GM18867 (cell line): ENCODE data around the gene GDF10.

Experiments
- ATAC-seq: cut with Tn5 transposase; IDR thresholded peaks from one replicate; pipeline ENCODE4 v1.9.1; 2021; ENCODE audit warnings: mild to moderate bottlenecking, moderate library complexity; ENCODE audit not compliant: unreplicated experiment

Gene GDF10

DNA sequence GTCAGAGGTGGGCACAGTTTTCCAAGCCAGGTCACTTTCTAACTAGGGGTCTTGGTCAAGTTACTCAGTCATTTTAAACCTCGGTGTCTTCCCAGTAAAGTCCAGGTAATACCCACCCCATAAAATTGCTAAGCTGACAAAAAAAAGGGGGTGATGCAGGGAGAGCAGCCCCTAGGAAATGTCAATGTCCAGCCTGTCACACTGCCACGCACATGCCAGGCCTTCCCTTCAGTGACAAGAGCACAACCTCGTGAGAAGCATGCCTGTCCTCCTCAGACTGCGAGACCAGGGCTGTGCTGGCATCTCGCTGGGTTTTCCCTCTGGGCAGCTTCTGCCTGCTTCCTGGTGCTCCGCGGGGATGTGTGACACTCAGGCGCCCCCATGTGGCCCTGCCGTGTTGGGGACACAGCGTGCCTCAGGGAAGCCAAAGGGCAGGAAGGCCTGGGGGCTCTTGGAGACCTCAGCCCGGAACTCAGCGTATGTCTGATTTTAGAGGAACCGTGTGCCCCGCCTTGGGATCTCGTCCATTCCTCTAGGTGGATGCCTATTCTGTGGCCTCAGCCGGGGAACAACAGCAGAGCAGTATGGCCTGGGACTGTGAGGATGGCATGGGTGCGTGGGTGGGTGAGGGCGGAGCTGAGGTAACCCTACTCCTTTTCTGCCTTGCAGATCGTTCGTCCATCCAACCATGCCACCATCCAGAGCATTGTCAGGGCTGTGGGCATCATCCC, 12.1 kb downstream of the GDF10 start:
- ATAC-seq = peak; percentile 78

DNA sequence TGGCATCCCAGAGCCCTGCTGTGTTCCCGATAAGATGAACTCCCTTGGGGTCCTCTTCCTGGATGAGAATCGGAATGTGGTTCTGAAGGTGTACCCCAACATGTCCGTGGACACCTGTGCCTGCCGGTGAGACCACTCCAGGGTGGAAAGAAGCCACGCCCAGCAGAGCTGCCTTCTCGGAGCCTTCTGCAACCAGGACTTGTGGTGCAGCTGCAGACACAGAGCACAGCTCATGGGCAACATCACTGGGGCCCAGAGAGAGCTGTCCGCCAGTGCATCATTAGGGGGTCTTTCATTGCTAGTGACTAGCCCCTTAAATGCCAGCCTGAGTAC, 12.6 kb downstream of the GDF10 start:
- no peak for ATAC-seq

DNA sequence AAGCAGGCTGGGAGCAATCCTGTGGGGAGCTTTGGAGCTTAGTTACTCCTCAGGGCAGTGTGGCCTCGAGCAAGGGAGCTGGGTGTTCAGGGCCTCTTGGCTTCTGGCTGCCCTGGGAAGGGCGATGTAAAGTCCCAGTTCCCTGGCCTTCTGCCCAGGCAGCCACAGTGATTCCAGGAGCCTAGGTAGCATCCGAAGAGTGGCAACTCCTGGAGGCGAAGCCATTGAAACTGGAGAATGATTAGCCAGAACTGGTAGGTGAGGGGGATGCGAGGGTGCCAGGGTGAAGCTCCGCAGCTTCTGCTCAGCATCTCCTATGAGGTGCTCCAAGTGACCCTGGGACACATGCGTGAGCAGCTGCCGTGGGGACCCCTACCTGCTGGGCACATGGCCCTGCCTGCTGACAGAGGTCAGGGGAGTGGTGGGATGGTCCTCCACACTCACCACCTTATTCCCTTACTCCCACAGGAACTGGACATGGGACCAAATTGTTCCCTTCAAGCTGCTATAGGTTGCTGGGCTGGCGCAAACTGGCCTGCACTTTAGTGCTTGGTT, 14.5 kb downstream of the GDF10 start:
- ATAC-seq = no peak

DNA sequence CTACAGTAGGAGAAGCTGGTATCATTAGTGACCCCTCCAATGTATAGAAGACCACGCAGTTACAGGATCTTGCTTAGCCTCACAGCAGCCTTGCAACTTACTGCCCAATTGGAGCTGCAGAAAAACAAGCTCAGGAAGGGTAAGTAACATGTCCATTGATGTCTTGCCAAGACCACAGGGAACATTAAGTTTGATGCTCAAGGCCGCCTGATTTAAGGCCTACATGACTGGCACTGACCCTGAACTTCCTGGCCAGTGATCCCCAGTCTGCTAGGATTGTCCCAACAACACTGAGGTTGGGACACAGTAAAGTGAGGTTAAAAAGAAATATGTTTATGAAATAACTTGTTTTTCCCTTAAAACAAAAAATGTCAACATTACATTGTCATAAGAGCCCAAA, 15.4 kb downstream of the GDF10 start:
- ATAC-seq = no peak

DNA sequence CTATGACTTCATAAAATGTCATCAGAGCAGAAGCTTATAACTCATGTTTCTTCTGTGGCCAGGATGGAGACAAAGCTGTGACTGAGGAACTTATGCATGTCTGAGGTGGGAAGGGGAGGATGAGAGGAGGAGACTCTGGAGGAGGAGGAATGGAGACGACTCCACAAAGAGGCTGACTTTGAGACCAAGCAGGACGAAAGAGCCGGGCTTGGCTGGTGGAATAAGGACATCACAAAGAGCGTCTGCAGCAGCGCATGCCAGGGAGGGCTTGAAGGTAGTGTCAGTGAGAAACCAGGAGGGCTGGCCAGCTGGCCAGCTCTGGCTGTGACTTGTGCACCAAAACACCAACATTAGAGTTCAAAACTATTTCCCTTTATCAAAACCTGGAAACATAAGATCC, 16.1 kb downstream of the GDF10 start:
- no peak for ATAC-seq

DNA sequence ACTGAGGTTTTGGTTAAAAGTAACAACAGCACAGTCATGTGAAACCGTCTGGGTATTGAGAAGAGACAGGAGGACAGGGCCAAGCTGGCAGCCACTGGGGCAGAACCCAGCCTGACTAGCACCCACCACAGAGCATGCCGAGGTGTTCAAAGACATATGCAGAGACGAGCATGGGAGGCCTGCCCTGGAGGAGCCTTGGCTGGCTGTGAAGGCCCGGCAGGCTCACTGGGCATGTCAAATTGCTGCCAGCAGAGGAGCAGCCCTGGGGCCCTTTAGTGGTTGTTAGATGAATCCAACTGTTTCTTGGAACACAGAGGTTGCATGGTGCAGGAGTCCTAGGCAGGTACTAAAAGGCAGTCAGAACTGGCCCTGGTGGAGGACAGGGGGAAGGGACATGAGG, 17.3 kb downstream of the GDF10 start:
- ATAC-seq = no peak

DNA sequence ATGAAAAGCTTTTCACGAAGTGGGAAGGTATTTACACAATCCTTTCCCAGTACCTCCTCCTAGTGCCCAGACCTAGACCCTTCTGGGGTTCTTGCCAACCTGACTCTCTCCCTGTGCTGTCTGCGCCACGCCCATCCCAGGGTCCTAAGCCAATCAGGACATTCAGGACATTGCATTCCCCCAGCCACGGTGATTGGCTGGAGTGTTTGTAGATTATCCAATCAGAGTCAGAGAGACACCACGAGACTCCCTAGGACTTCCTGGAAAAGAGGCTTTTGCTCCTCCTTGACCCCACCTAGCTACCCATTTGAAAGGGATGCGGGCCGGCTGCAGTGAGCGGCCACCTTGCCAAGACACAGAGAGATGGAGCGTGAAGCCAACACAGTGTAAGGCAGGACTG, 18.7 kb downstream of the GDF10 start:
- no peak for ATAC-seq

DNA sequence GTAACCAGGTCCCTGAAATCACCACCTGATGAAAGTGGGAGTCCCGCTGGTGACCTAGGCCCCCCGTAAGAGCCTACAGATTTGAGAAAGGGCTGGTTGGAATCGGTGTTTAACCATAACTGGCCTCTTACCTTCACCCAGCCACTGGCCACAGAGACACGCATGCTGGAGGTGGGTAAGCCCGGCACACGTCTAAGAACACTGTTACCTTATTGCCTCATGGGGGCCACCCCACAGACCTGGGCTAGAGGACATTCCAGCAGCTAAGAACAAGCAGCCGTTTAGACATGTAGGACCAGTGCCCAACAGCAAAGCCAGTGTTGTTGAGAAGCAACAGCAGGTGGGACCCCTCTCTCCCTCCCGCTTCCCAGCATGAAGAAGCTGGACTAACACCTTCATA, 19.8 kb downstream of the GDF10 start:
- no peak for ATAC-seq

DNA sequence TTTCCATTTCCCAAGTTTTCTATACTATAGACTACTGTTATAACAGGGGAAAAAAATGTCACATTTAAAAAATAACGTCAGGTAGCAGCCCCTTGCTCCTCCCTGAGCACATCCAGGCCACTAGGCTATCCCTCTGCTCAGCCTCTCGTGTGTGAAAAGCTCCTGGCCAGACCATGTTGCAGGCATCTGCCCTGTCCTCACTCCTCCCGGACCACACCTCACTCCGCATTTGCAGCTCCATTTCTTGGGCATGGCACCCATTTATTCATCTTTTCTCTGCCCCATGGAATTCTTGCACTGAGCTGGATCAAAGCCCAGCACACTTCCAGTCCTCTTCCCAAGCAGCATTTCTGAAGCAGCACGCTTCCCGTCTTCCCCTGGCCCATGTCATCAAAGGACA, 20.8 kb downstream of the GDF10 start:
- ATAC-seq = no peak

DNA sequence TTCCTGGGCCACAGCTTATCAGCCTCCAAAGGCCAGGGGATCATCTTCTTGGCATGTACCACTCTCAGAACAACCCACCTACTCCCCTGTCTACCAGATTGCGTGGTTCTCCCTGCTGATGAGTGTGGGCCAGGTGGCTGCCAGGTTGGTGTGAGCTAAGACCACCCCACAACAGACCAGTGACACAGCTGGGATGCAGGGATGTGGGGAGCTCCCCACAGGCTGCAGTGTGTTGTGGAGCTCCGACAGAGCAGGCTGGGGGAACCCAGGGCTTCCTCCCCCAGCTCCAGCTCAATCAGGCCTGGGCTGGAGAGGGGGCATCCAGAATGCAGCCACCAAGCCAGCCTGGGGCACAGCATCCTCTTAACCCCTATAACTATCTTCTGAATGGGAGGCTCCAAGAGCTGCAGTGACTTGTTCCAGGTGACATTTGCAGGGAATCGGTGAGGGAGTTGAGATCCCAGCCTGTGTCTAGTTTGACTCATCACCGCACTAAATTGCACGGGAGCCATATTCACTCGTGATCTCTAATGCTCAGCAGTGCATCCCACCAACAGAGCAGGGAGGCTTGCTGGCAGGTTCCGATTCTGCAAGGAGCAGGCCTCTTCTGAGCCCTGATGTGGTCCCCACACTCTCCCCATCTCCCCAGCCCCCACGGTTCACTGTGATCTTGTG, 21.7 kb downstream of the GDF10 start:
- no peak for ATAC-seq

DNA sequence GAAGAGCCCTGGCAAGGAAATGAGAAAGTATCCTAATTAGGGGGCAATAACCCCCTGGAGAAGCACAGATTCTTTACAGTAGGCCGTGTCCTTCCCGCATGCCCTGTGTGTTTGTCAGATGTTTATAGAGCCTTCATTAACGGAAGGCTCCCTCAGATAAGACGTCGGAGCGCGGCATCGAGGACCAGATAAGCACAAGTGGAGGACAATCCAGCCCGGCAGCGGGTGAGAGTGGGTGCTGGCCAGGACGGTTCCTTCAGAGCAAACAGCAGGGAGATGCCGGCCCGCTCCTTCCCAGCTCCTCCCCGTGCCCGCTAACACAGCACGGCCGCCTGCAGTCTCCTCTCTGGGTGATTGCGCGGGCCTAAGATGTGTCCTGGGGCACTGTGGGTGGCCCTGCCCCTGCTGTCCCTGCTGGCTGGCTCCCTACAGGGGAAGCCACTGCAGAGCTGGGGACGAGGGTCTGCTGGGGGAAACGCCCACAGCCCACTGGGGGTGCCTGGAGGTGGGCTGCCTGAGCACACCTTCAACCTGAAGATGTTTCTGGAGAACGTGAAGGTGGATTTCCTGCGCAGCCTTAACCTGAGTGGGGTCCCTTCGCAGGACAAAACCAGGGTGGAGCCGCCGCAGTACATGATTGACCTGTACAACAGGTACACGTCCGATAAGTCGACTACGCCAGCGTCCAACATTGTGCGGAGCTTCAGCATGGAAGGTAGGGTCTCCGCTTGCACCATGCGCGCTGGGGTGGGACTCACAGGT, 22.5 kb downstream of the GDF10 start, which contains the start of gene GDF2:
Gene GDF2 (plus strand): TSS at position 155 of the 762 bp plus-strand sequence. CDS start 215 bp downstream, at position 370.
- no peak for ATAC-seq

DNA sequence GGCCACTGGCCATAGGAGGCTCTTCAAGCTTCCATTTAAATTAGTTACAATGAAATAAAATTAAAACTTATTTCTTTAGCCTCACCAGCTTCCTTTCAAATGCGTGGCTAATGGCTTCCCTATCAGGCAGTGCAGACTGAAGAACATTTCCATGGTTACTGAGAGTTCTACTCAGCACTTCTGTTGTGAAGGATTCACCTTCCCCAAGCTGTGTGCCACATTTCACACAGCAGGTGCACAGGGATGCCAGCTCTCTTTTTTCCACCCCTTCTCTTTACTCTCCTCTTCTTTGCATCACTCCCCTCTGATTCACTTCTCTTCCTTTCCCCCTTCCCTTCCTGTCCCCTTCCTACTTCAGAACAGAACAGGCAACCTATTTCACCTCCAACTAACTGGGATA, 23.1 kb downstream of the GDF10 start:
- no peak for ATAC-seq

DNA sequence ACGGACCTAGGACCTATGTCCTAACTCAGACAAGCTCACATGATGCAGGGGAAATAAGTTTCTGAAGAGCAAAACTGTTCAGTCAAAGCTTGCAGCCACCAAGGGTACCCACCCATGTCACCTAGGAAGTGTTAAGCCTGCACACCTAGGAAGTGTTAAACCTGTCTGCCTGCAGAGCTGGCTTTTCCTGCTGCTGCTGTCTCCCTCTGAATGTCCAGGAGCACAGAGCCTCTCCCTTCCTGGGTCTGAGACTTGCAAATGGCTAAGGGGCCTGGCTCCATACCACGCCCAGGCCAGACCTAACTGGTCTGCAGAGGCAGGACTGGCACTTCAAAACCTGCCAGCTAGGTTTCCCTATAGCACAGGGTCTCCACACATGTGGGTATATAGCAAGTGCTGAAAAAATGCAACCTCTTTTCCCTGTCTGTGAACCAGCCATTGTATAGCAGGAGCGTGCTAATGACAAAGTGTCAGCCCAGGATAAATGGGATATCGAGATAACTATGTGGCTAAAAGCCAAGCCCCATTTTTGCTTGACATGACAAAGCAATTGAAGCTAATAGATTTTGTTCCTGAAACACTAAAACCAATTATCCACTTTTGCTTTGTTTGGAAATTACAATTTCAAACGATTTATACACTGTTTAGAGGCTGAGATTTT, 23.8 kb downstream of the GDF10 start:
- ATAC-seq = no peak

DNA sequence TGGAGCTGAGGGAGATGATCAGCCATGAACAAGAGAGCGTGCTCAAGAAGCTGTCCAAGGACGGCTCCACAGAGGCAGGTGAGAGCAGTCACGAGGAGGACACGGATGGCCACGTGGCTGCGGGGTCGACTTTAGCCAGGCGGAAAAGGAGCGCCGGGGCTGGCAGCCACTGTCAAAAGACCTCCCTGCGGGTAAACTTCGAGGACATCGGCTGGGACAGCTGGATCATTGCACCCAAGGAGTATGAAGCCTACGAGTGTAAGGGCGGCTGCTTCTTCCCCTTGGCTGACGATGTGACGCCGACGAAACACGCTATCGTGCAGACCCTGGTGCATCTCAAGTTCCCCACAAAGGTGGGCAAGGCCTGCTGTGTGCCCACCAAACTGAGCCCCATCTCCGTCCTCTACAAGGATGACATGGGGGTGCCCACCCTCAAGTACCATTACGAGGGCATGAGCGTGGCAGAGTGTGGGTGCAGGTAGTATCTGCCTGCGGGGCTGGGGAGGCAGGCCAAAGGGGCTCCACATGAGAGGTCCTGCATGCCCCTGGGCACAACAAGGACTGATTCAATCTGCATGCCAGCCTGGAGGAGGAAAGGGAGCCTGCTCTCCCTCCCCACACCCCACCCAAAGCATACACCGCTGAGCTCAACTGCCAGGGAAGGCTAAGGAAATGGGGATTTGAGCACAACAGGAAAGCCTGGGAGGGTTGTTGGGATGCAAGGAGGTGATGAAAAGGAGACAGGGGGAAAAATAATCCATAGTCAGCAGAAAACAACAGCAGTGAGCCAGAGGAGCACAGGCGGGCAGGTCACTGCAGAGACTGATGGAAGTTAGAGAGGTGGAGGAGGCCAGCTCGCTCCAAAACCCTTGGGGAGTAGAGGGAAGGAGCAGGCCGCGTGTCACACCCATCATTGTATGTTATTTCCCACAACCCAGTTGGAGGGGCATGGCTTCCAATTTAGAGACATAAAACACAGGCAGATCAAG, 25.6 kb downstream of the GDF10 start:
- no peak for ATAC-seq

DNA sequence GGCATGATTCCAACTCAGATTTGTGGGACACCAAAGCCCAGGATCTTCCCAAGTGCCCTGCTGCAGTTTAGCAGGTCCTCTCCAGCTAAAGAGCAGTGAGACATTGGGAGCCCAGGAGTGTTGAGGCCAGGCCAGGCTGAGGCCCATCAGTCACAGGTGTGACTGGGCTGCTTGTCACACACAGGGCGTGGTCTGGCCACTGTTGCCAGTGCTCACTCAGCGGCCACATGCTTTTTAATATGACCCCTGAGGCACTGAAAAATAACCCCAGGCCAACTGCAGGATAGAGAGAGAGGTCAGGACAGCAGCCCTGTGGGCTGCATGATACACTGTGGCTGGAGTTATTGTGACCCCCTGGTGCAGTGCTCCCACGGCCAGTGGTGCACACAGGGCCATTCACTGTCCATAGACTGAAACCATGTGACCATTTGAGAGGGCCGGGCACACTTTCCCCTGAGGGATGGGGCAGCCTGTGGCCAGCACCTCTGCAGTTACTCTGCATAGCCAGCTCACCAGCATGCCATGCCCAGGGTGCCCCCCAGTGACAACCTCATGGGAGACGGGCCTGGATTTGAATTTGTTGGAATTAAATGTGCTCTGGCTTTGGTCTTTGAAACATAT, 26.4 kb downstream of the GDF10 start:
- no peak for ATAC-seq

DNA sequence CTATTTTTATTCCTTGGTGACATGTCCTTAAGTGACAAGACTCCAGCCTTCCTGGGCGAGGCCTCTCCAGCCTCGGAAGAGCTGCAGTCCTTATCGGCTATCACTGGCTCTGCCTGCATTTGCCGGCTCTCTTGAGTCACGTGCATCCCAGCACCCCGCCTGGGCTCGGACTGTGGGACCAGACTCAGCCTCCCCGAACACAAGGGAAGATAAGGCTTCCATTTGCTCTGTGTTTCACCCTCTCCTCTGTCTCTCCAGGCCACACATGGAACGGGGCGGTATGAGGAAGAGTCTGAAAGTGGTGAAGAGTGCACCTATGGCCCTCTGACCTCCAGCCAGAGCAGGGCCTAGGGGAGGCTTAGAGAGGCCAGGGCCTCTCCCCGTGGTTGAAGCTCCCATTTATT, 26.9 kb downstream of the GDF10 start:
- no peak for ATAC-seq

DNA sequence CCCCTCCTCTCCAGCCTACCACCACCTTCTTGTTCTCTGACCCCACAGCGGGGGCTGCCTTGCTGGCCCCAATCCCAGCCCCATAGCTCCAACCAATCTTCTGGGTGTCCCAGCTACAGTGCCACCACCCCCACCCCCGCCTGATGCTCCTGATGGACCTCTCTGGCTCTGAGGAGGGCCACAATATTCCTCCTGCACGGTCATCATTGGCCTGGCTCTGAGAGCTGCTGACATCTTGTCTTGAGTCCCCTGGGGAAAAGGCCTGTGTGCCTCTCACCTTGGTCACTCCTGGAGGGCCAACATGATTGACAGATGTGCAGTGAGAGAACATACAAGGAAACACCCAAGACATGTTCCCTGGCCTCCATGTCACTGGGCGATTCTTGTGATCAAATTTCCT, 29.9 kb downstream of the GDF10 start:
- no peak for ATAC-seq

DNA sequence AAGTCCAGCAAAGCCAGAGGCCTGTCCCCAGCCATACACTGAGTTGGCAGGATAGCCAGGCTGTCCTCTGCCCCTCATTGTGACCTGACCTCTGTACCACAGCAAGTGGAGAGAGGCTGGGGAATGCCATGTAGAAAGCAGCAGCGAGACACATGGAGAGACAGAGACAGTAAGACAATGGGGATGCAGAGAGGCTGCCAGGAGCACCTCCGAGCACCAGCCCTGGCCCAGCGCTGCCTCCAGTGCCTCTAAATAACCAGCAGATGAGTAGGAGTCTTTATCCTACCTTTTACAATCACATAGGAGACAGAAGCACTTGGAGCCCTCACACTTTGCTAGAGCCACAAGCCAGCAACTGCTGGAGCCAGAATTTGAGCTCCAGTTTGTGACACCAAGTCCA, 30.4 kb downstream of the GDF10 start:
- no peak for ATAC-seq

DNA sequence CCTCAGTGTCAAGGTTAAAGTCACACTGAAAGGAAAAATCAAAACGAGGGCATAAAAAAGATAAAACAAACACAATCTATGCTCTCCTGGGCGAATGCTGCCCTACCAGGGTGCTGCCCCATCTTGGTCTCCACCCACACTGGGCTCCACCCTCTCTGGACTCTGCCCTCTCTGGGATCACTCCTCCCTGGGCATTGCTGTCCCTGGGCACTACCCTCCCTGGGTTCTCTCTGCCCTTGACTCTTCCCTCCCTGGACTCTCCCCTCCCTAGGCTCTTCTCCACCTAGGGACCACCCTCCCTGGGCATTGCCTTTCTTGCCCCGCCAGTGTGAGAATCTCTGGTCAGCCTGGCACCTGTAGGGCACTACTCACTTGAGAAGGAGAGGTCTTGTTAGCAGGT, 30.8 kb downstream of the GDF10 start:
- no peak for ATAC-seq

DNA sequence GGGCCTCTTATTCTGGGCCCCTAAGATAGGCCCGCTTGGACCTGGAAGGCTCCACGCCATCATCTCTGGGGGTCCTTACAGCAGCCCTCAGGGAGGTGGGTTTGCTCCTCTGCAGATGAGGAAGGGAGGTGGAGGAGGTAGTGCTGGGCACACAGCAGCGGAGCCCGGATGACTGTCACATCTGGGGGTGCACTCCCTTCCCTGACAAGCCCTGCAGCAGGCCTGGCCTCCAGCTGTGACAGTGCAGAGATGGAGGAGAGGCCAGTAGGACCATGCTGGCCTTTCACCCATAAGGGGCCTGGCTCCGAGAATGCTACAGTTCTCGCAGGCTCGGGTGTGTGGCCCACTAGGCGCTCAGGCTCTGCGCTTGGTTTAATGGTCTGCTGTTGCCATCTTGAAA, 31.5 kb downstream of the GDF10 start:
- ATAC-seq = no peak
